Large intestine (tissue), 3 donors: Measurements from ENCODE around the gene DNAJC16. TPM values are rescaled to one million over a fixed set of nuclear protein-coding genes. Genes with fewer than 3 reads are reported as not detected.
"Not testable (repeated sequence)": the region's sequence is repeated elsewhere in the genome, so short reads cannot be mapped to it uniquely, and the experiment has no call there.

Experiments used
- DNase-seq, 2 donors: peaks; one replicate each; pipeline versions ENCODE4 v3.0.0 to v3.0.0-alpha.2; 2013
- H3K27ac ChIP-seq: one replicate; pipeline ENCODE4 v1.5.1; 2013; ENCODE audit warnings: low read length
- H3K27me3 ChIP-seq: 2 replicates; pipeline ENCODE4 v1.6.1; 2013; ENCODE audit warnings: low read length; ENCODE audit not compliant: control insufficient read depth, insufficient read depth
- H3K36me3 ChIP-seq: 2 replicates; pipeline ENCODE4 v1.6.1; 2013; ENCODE audit warnings: low read length; ENCODE audit not compliant: control insufficient read depth, insufficient read depth
- H3K4me1 ChIP-seq: one replicate; pipeline ENCODE4 v1.6.1; 2013; ENCODE audit warnings: low read length; ENCODE audit not compliant: control insufficient read depth, insufficient read depth
- H3K4me3 ChIP-seq: one replicate; pipeline ENCODE4 v1.5.1; 2013; ENCODE audit warnings: low read length
- H3K9me3 ChIP-seq: one replicate; pipeline ENCODE4 v1.6.1; 2013; ENCODE audit warnings: mild to moderate bottlenecking, low read depth, low read length, moderate library complexity; ENCODE audit not compliant: control insufficient read depth
- WGBS: methylation state at CpG from one replicate; pipeline ENCODE4 v1.1.5; 2013; ENCODE audit warnings: low lambda C conversion rate; ENCODE audit not compliant: insufficient coverage; 5-methylcytosine and 5-hydroxymethylcytosine counted together
- polyA plus RNA-seq: library from polyadenylated mRNA; unstranded; fragments of 120-200 nt; gene quantifications from one replicate; pipeline ENCODE4 v1.2.1, GENCODE V29; 2013

DNAJC16 gene
- polyA plus RNA-seq, 1 donor = 33.0 TPM

DNA sequence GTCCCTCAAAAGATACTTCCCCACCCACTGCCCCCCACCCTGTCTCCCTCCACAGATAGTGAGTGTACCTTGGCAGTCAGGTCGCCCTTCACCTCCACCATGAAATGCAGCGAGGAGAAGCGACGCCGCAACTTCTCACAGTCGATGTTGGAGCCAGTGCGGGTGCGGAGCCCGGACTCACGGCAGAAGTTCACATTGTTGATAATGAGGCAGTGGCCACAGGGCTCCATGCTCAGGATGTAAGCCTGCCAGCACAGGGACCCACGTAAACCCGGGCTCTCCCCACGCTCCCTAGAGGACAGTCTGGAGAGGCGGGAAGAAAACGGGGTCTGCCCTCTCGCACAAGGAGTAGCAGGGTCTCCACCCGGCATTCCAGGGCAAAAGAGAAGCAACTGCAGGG lies 19.8 kb upstream of the DNAJC16 start:
- DNase-seq = no peak
- H3K27ac ChIP-seq = no peak overlapping the region
- no CpG with 5 or more reads among the region's 17 CpGs for WGBS
- H3K4me3 ChIP-seq = no peak overlapping the region
- no peaks in the 10 kb centered on the region for H3K9me3 ChIP-seq
- H3K36me3 ChIP-seq = peaks cover 49% of the 10 kb centered on the region
- no peaks in the 10 kb centered on the region for H3K4me1 ChIP-seq
- H3K27me3 ChIP-seq = no peaks in the 10 kb centered on the region

DNA sequence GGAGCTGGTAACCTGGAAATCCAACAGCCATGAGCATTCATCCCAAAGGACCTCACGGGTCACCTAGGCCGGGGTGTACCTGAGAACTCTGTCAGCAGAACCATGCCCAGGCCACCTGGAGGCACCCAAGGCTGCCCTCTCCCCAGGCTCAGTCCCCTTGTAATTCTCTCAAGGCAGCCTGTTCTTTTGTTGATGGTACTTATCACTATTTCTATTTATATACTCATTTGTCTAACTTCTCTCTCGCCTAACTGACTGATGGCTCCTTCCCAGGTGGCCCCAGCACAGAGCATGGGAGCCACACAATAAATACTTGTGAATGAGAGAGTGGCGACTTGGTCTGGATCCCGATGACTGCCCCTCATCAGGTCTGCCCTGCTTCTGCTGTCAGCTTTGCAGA lies 19.4 kb upstream of the DNAJC16 start:
- Histone ChIP-seq H3K4me3 (no peak overlapping the region), H3K4me1 (no peaks in the 10 kb centered on the region), H3K27ac (no peak overlapping the region), H3K27me3 (no peaks in the 10 kb centered on the region), H3K9me3 (no peaks in the 10 kb centered on the region), H3K36me3 (peaks cover 53% of the 10 kb centered on the region)
- DNase-seq = no peak
- WGBS = no CpG with 5 or more reads among the region's 5 CpGs

DNA sequence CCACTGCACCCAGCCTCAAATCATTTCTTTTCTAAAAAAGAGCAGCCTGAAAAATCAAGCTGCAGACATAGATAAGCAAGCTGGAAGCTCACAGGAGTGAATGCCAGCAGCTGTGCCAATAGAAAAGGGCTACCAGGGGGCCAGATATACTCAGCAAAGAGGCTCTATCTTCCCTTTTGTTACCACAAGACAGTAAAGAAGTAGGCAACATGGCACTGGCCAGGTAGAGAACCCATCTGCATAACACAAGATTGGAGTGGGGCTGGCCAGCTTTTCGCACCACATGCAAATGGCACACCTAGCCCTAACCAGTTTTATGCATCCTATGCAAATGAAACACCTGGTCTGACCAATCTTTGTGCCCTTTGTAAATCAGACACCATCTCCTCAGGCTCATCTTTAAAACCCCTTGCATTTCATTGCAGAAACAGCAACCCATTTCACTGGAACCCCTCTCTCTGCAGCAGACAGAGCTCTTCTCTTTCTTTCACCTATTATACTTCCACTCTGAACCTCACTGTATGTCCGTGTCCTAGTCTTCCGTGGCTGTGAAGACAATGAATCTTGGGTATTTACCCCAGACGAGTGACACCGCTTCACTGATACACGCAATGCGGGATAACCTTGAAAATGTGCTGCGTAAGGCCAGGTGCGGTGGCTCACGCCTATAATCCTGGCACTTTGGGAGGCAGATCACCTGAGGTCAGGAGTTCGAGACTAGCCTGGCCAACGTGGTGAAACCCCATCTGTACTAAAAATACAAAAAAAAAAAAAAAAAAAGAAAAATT lies 17.8 kb upstream of the DNAJC16 start:
- Histone ChIP-seq H3K9me3 (no peaks in the 10 kb centered on the region), H3K27me3 (no peaks in the 10 kb centered on the region), H3K4me3 (no peak overlapping the region), H3K27ac (no peak overlapping the region), H3K36me3 (peaks cover 44% of the 10 kb centered on the region), H3K4me1 (no peaks in the 10 kb centered on the region)
- no CpG with 5 or more reads among the region's 12 CpGs for WGBS
- no peak for DNase-seq

DNA sequence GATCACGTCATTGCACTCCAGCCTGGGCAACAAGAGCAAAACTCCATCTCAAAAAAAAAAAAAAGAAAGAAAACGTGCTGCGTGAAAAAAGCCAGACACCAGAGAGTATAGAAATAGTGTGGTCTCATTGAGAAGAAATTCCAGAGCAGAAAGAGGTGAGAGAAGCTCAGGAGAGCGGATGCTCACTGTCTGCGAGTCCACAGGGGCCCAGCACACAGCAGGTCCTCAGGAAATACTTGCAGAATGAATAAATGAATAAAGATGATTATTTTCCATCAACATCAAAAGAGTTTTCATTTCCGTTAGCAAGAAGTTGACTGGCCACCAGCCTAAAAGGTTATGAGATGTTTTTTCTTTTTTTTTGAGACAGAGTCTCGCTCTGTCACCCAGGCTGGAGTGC lies 17.1 kb upstream of the DNAJC16 start:
- Histone ChIP-seq H3K9me3 (no peaks in the 10 kb centered on the region), H3K4me1 (no peaks in the 10 kb centered on the region), H3K27ac (no peak overlapping the region), H3K4me3 (no peak overlapping the region), H3K27me3 (no peaks in the 10 kb centered on the region), H3K36me3 (peaks cover 43% of the 10 kb centered on the region)
- WGBS = 72% methylated on average over 5 of the region's 7 CpGs
- DNase-seq = no peak

DNA sequence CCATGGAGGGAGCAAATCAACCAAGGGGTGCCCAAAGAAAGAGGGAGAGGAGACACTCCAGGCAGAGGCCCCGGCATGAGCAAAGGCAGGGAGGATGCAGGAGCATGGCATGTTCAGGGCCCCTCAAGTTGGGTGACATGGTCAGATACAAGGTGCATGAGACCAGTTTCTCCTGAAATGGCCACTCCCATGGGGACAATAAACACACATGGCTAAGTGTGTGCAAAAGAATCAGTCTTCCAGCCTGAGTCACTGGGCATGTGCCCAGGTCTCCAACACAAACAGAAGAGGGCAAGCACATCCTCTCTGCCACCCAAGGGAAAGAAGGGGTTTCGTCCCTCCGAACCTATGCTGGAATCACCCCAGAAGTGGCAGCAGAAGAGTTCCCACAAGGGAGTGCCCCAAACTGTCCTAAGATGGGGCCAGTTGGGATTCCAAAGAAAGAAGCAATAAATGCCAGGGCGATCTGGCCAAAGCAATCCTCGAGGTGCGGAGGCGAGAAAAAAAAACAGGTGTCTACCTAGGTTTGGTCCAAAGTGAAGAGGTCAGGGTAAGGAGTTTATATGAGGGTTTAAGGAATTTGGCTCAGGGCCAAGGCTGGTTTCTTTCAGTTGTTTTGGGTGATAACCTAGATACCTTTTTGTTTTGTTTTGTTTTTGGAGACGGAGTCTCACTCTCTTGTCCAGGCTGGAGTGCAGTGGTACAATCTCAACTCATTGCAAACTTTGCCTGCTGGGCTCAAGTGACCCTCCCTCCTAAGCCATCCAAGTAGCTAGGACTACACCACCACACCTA lies 15.8 kb upstream of the DNAJC16 start:
- no CpG with 5 or more reads among the region's 8 CpGs for WGBS
- Histone ChIP-seq H3K27me3 (no peaks in the 10 kb centered on the region), H3K4me1 (no peaks in the 10 kb centered on the region), H3K4me3 (no peak overlapping the region), H3K36me3 (peaks cover 31% of the 10 kb centered on the region), H3K27ac (no peak overlapping the region), H3K9me3 (no peaks in the 10 kb centered on the region)
- DNase-seq = no peak

DNA sequence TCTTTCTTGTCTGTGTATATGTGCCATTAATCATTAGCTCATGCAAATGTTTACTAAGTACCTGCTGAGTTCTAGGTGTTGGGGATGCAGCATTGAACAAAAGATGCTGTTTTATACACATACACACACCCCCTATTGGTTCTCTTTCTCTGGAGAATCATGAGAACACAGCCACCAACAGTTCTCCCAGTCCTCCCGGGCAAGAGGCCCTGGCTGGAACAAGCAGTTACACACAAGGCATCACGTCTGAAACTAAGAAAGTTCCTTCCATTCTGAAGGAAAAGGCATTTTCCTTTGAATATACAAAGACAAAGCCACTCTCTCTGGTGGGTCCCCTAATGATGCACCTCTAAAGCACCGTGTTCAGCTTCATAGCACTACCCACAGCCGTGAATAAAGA lies 13.5 kb upstream of the DNAJC16 start:
- H3K36me3 ChIP-seq = peaks cover 37% of the 10 kb centered on the region
- H3K9me3 ChIP-seq = no peaks in the 10 kb centered on the region
- WGBS = 100% methylated on average over 1 of the region's 4 CpGs
- no peak overlapping the region for H3K27ac ChIP-seq
- H3K4me1 ChIP-seq = no peaks in the 10 kb centered on the region
- DNase-seq = no peak
- H3K4me3 ChIP-seq = no peak overlapping the region
- H3K27me3 ChIP-seq = no peaks in the 10 kb centered on the region

DNA sequence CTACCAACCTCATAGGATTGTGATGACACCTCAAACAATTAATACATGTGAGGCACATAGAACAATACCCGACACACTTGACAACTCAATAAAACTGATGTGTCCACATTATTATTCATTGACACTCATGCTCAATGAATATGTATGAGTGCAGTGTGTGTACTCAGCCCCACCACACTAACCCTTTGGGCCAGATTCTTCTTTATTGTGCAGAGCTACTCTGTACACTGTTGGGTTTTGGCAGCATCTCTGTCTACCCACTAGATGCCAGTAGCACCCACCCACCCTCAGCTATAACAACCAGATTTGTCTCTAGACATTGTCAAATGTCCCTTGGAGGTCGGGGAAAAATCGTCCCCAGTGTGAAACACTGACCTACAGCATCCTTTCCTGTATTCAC lies 12.7 kb upstream of the DNAJC16 start:
- no peak overlapping the region for H3K27ac ChIP-seq
- DNase-seq = no peak
- WGBS = no CpG with 5 or more reads among the region's 3 CpGs
- peaks cover 41% of the 10 kb centered on the region for H3K36me3 ChIP-seq
- no peaks in the 10 kb centered on the region for H3K27me3 ChIP-seq
- no peaks in the 10 kb centered on the region for H3K9me3 ChIP-seq
- H3K4me1 ChIP-seq = no peaks in the 10 kb centered on the region
- H3K4me3 ChIP-seq = no peak overlapping the region

DNA sequence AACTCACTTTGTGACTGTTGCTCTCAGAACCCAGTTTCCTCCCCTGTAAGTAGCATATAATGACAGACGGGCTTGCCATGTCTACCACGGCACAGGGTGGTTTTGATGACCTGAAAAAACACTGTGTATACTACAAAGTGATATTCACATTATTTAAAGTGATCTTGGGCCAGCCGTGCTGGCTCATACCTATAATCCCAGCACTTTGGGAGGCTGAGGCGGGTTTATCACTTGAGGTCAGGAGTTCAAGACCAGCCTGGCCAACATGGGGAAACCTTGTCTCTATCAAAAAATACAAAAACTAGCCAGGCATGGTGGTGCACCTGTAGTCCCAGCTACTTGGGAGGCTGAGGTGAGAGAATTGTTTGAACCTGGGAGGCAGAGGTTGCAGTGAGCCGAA lies 12.1 kb upstream of the DNAJC16 start:
- H3K36me3 ChIP-seq = peaks cover 41% of the 10 kb centered on the region
- WGBS = no CpG with 5 or more reads among the region's 5 CpGs
- DNase-seq, H3K27me3 ChIP-seq, H3K27ac ChIP-seq, H3K4me1 ChIP-seq, H3K4me3 ChIP-seq, H3K9me3 ChIP-seq: not testable (repeated sequence)

DNA sequence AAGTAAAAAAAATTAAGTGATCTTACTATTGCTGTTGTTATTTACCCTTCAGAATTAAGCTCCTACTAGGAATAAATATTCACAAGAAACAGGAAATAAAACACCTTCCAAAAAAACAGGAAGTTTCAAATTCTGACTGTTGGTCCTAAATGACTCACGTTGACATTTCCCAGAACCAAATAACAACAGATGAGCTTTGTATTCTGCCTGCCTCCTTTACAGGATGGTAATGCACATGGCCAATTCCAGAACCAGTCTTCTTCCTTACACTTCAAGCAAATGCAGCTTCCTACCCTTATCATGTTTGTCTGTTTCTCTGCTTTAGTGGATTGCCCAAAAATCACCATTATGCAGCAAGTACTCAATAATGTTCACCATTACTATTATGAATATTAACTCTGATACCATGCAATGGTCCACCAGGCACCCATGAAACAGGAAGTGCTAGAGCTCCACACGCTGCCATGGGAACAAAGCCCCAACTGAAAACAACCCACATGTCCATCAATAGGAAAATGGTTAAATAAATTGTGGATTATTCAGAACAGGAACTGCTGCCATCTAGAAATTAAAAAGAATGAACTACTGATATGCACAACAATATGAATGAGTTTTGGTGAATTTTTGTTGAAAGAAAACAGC lies 11.5 kb upstream of the DNAJC16 start:
- no peaks in the 10 kb centered on the region for H3K9me3 ChIP-seq
- WGBS = no CpG with 5 or more reads among the region's 2 CpGs
- H3K27ac ChIP-seq = no peak overlapping the region
- no peak for DNase-seq
- no peaks in the 10 kb centered on the region for H3K4me1 ChIP-seq
- peaks cover 41% of the 10 kb centered on the region for H3K36me3 ChIP-seq
- H3K27me3 ChIP-seq = no peaks in the 10 kb centered on the region
- no peak overlapping the region for H3K4me3 ChIP-seq

DNA sequence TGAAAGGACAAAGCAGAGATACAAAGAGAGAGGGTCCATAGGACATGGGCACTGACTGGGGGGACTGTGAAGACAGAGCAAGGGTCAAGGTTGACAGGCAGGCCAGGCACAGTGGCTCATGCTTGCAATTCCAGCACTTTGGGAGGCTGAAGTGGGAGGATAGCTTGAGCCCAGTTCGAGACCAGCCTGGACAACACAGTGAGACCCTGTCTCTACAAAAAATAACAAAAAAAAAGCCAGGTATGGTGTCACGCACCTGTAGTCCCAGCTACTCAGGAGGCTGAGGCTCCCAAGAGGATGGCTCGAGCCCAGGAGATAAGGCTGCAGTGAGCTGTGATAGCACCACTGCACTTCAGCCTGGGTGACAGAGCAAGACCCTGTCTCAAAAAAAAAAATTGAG lies 7.0 kb upstream of the DNAJC16 start:
- Histone ChIP-seq H3K27me3 (no peaks in the 10 kb centered on the region), H3K4me1 (peaks cover 10% of the 10 kb centered on the region), H3K9me3 (no peaks in the 10 kb centered on the region), H3K4me3 (no peak overlapping the region), H3K36me3 (peaks cover 22% of the 10 kb centered on the region), H3K27ac (no peak overlapping the region)
- DNase-seq = no peak
- no CpG with 5 or more reads among the region's 3 CpGs for WGBS
